ENCODE data around the gene CDK2AP2. TPM values are rescaled to one million over a fixed set of nuclear protein-coding genes. Genes with fewer than 3 reads are reported as not detected.

Gene CDK2AP2
- polyA plus RNA-seq, 1 experiment: 11.7 TPM

DNA sequence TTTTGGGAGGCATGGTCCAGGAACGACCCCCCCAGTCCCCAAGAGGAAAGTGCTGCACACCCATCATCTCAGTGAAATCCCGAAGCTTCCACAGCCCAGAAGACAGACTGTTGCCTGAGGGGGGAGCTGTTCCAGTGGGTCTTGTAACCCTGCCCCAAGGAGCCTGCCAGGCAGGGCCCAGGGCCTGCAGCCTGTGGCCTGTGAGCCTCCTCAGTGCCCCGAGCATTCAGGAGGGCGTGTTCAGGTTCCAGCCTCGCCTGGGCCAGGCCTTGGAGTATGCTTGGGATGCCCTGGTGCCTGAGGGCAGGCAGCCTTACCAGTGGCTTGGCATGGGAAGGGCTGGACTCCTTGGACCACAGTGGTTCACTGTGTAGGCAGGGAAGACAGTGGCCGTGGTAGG is 33.2 kb upstream of the CDK2AP2 start:
- ChIA-PET CTCF (no interaction called here), POLR2A (no interaction called here)
- no peaks in the 10 kb centered on the region for H3K9me3 ChIP-seq (ENCODE audit: control insufficient read depth, insufficient read depth, low read length)

DNA sequence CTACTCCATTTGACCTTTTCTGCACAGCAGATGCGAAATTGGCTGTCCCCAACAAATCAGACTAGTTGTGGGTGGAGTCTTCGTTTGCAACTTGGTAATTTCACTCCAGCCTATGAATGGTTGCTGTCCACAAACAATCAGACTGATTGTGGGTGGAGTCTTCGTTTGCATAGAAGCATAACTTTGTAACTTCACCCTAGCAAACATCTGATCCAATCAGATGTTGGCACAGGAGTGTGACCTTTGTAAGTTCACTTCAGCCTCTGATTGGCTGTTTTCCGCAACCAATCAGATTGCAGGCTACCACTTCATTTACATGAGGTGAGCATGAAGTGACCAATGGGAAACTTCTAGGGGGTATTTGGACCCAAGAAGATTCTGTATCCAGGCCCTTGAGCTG is 31.6 kb upstream of the CDK2AP2 start:
- H3K9me3 ChIP-seq (ENCODE audit: control insufficient read depth, insufficient read depth, low read length): peaks cover 4% of the 10 kb centered on the region; the same call in 1 of the 2 replicates
- no peak overlapping the region for H3K27ac ChIP-seq (ENCODE audit: low read depth, low read length)
- TF ChIP-seq, protein P1, sequence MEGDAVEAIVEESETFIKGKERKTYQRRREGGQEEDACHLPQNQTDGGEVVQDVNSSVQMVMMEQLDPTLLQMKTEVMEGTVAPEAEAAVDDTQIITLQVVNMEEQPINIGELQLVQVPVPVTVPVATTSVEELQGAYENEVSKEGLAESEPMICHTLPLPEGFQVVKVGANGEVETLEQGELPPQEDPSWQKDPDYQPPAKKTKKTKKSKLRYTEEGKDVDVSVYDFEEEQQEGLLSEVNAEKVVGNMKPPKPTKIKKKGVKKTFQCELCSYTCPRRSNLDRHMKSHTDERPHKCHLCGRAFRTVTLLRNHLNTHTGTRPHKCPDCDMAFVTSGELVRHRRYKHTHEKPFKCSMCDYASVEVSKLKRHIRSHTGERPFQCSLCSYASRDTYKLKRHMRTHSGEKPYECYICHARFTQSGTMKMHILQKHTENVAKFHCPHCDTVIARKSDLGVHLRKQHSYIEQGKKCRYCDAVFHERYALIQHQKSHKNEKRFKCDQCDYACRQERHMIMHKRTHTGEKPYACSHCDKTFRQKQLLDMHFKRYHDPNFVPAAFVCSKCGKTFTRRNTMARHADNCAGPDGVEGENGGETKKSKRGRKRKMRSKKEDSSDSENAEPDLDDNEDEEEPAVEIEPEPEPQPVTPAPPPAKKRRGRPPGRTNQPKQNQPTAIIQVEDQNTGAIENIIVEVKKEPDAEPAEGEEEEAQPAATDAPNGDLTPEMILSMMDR (IDR thresholded peaks at IDR 0.05; ENCODE audit: low read depth, low read length): no peak
- CTCF ChIA-PET: no interaction called here
- no peak overlapping the region for H3K4me3 ChIP-seq (ENCODE audit: low read depth, low read length)
- POLR2A ChIA-PET: no interaction called here
- no peak for DNase-seq (ENCODE audit: low read depth, low spot score)
- H3K27me3 ChIP-seq (ENCODE audit: control insufficient read depth, insufficient read depth, low read length): no peaks in the 10 kb centered on the region

More for the DNA sequence above, 33.2 kb upstream of the CDK2AP2 start:
- TF ChIP-seq, protein P1 (IDR thresholded peaks at IDR 0.05; ENCODE audit: low read depth, low read length): no peak
- H3K4me3 ChIP-seq (ENCODE audit: low read depth, low read length): no peak overlapping the region
- no peaks in the 10 kb centered on the region for H3K27me3 ChIP-seq (ENCODE audit: control insufficient read depth, insufficient read depth, low read length)
- no peak for DNase-seq (ENCODE audit: low read depth, low spot score)
- no peak overlapping the region for H3K27ac ChIP-seq (ENCODE audit: low read depth, low read length)

DNA sequence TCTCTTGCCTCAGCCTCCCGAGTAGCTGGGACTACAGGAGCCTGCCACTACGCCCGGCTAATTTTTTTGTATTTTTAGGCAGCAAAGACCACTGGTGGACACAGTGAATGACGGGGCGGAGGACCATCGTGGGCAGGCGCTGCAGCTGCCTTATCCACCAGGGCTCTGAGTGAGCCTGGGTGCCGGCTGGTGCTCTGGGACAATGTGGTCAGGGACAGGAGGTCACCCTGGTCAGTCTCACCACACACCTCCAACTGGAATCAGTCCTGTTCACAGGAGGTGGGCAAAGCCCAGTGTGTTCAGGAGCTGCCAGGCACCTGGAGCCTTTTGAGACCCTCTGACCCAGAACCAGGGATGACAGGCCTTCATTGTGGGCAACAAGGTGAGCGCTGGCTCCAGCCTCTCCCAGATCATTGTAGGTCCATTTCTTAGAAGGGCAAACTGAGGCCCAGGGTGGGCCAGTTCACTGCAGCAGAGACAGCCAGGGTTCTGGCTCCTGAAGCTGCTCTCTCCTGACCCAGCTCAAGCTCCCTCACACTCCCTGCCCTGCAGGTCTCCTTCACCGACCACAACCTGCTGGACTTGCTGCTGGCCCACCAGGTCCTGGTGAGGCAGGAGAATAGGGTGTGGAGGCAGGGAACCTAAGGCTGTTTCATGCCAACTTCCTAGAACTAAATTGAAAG is 31.0 kb upstream of the CDK2AP2 start:
- CTCF ChIA-PET: no interaction called here

DNA sequence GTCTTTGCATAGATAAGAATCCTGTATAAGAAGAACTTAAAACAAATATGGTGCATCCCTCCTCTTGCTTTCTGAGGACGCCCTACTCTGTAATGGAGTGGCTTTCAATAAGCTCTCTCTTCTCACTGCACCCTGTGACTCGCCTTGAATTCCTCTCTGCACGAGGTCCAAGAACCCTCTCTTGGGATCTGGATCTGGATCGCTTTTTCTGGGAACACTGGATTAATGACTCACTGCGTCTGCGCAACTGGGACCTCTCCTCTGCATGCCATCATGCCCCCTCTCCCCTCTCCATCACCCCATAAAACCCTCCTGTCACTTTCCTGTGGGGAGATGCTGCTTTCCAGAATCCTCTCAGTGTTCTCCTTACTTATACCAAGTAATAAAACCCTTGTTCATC is 30.3 kb upstream of the CDK2AP2 start:
- Histone ChIP-seq H3K27ac (ENCODE audit: low read depth, low read length) (no peak overlapping the region), H3K27me3 (ENCODE audit: control insufficient read depth, insufficient read depth, low read length) (no peaks in the 10 kb centered on the region), H3K4me3 (ENCODE audit: low read depth, low read length) (no peak overlapping the region), H3K9me3 (ENCODE audit: control insufficient read depth, insufficient read depth, low read length) (peaks cover 10% of the 10 kb centered on the region)
- DNase-seq (ENCODE audit: low read depth, low spot score): no peak
- CTCF ChIA-PET: no interaction called here
- TF ChIP-seq, protein P1 (IDR thresholded peaks at IDR 0.05; ENCODE audit: low read depth, low read length): no peak
- POLR2A ChIA-PET: no interaction called here

More for the DNA sequence above, 31.0 kb upstream of the CDK2AP2 start:
- Histone ChIP-seq H3K4me3 (ENCODE audit: low read depth, low read length) (no peak overlapping the region), H3K27me3 (ENCODE audit: control insufficient read depth, insufficient read depth, low read length) (no peaks in the 10 kb centered on the region), H3K27ac (ENCODE audit: low read depth, low read length) (no peak overlapping the region), H3K9me3 (ENCODE audit: control insufficient read depth, insufficient read depth, low read length) (peaks cover 5% of the 10 kb centered on the region; the same call in 1 of the 2 replicates)
- POLR2A ChIA-PET: no interaction called here
- DNase-seq (ENCODE audit: low read depth, low spot score): no peak
- TF ChIP-seq, protein P1 (IDR thresholded peaks at IDR 0.05; ENCODE audit: low read depth, low read length): no peak

DNA sequence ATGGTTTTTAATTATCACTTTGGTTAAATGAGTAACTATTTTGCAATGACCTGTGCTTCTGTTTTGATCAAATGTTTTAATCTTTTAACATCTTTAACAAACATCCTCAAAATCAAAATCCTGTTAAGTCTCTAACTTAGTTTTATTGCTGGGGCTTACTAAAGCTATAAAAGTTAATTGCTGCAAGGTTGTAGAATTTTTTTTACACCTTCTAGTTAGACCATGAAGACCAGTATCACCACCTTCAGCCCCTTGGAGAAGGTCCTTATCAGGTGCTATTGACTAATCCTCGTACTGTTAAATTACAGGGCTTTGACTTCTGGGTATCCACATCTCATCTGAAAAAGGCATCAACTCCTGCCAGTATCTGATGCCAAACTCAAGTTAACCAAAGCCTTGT is 27.6 kb upstream of the CDK2AP2 start:
- Histone ChIP-seq H3K9me3 (ENCODE audit: control insufficient read depth, insufficient read depth, low read length) (peaks cover 10% of the 10 kb centered on the region), H3K27ac (ENCODE audit: low read depth, low read length) (no peak overlapping the region), H3K4me3 (ENCODE audit: low read depth, low read length) (no peak overlapping the region), H3K27me3 (ENCODE audit: control insufficient read depth, insufficient read depth, low read length) (peaks cover 5% of the 10 kb centered on the region)
- ChIA-PET POLR2A (no interaction called here), CTCF (no interaction called here)
- TF ChIP-seq, protein P1 (IDR thresholded peaks at IDR 0.05; ENCODE audit: low read depth, low read length): no peak
- DNase-seq (ENCODE audit: low read depth, low spot score): no peak
